ENCODE data around the gene NRCAM.

Gene NRCAM

GRCh38 chr7:108423089-108423989 lies 32.9 kb downstream of the NRCAM start:
- DNase-seq, result no peak

GRCh38 chr7:108421720-108422331 lies 34.4 kb downstream of the NRCAM start:
- no peak for DNase-seq

GRCh38 chr7:108419961-108420908 lies 36.0 kb downstream of the NRCAM start:
- DNase-seq, result no peak

- no peak for DNase-seq
Observed at GRCh38 chr7:108418946-108419345, 37.3 kb downstream of the NRCAM start.

GRCh38 chr7:108417926-108418325 lies 38.3 kb downstream of the NRCAM start:
- DNase-seq, result no peak

GRCh38 chr7:108417144-108417543 lies 39.1 kb downstream of the NRCAM start:
- no peak for DNase-seq

- no peak for DNase-seq
Observed at GRCh38 chr7:108415821-108416536, 40.3 kb downstream of the NRCAM start.

- no peak for DNase-seq
Observed at GRCh38 chr7:108415084-108415483, 41.2 kb downstream of the NRCAM start.

GRCh38 chr7:108413782-108414492 lies 42.3 kb downstream of the NRCAM start:
- DNase-seq, result no peak

- no peak for DNase-seq
Observed at GRCh38 chr7:108413337-108413736, 42.9 kb downstream of the NRCAM start.

GRCh38 chr7:108409146-108409545 lies 47.1 kb downstream of the NRCAM start:
- no peak for DNase-seq

- no peak for DNase-seq
Observed at GRCh38 chr7:108408296-108408991, 47.8 kb downstream of the NRCAM start.

- no peak for DNase-seq
Observed at GRCh38 chr7:108407676-108408075, 48.6 kb downstream of the NRCAM start.

GRCh38 chr7:108406222-108406890 lies 49.9 kb downstream of the NRCAM start:
- no peak for DNase-seq

- DNase-seq, result no peak
Observed at GRCh38 chr7:108404509-108405420, 51.5 kb downstream of the NRCAM start.

- no peak for DNase-seq
Observed at GRCh38 chr7:108403597-108404217, 52.5 kb downstream of the NRCAM start.

GRCh38 chr7:108402865-108403264 lies 53.4 kb downstream of the NRCAM start:
- DNase-seq, result no peak

GRCh38 chr7:108396080-108396479 lies 60.2 kb downstream of the NRCAM start:
- DNase-seq, result no peak

GRCh38 chr7:108395426-108395825 lies 60.8 kb downstream of the NRCAM start:
- DNase-seq, result no peak
